GM19099 (cell line): Measurements from ENCODE around the gene ENPP3.

Experiments
- POLR2A ChIP-seq: IDR thresholded peaks from 3 replicates; pipeline ENCODE4 v1.6.1; 2011; ENCODE audit warnings: low read depth; ENCODE audit not compliant: insufficient read length; ENCODE audit errors: extremely low read depth

The ENPP3 gene

DNA sequence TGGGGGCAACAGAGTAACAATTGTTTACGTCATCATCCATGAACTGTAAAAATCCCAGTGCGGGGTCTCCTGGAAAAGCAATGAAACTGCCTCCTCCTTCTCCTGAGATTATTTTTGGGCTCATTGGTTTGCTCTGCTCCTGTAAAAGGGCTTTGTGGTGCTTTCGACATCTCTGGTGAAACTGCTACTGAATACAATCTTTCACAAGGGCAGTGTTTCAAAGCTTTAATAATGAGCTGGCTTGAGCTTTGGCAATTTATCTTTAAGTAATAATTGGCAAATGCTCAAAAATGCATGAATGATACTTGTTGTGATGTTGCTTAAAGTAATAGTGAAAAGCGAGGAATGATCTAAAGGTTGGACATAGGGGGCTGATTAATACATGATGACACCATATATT lies 127.2 kb downstream of the ENPP3 start:
- no peak for TF ChIP-seq POLR2A

DNA sequence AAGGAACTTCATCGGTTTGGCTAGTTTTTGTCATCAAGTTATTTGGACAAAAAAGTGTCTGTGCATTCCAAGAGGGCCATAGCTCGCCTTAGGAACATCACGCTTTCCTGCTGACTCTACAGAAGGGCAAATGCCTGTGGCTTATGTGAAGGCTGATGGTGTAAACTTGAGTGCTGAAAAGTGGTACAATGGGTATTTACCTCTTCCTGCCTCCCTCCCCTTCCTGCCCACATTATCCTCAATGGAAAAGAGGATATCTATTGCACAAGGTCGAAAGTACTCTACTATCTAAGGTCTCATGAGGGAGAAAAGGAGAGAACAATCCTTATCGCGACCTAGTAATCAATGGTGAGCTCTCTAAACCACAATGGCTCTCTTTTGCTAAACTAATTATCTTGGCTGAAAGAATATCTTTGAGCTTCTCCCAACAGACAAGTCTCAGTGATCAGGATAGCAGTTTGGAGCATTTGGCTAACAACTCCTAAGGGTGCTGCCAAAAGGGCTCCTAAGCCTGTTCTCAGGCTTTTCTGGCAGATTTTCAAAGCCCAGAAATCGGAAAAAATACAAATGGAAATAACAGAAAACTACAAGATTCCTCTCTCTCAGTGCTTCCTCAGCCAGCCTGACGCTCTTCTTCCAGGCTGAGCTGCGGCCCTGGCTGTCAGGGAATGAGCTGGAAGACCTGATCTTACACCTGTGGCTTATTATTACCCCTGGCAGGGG lies 128.1 kb downstream of the ENPP3 start:
- TF ChIP-seq POLR2A = no peak

DNA sequence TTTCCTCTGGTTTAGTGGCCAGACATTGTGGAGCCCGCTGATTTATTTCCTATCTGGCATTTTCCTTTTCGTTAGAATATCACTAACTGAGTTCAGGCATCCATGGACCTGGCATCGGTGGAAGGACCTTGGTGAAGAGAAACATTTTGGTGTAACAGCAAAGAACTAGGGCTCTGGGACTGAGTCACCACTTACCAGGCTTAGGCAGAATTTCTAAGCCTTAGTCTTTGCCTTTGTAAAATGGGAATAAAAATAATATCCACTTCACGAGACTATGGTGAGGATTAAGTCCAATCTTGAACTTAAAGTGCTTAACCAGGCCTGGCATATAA lies 128.7 kb downstream of the ENPP3 start:
- TF ChIP-seq POLR2A = no peak

DNA sequence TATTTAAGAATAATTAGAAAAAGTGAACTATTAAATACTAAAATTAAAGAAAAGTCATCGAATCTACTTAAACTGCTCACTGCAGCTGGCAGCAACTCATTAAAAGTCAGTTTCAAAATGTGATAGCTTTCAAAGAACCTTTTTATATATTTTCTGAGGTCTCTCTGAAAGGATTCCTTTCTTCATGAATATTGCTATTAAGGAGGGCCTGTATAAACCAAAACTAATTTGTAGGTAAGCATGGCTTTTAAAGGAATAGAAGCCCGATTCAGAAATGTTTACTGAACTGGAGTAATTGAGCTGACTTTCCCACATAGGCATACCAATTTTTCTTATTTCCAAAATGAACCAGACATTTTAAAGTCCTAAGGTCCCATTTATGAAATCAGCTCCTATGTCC lies 129.5 kb downstream of the ENPP3 start:
- TF ChIP-seq POLR2A = no peak

DNA sequence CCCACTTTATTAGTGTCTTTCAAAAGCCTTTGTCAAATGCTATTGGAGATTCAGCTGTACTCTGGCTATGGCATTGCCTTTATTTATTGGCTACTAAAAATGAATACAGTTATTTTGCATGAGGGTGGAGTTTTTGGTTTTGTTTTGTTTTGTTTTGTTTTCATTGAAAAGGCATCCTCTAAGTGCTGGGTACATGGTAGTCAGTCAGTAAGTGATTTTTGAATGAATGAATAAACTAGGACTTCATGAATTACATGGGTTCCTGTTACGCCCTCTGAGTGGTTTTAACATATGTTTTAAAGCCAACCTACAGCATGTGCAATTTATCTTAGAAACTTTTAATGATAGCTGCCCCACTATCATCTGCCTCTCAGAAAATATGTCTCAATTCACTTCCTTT lies 131.9 kb downstream of the ENPP3 start:
- no peak for TF ChIP-seq POLR2A

DNA sequence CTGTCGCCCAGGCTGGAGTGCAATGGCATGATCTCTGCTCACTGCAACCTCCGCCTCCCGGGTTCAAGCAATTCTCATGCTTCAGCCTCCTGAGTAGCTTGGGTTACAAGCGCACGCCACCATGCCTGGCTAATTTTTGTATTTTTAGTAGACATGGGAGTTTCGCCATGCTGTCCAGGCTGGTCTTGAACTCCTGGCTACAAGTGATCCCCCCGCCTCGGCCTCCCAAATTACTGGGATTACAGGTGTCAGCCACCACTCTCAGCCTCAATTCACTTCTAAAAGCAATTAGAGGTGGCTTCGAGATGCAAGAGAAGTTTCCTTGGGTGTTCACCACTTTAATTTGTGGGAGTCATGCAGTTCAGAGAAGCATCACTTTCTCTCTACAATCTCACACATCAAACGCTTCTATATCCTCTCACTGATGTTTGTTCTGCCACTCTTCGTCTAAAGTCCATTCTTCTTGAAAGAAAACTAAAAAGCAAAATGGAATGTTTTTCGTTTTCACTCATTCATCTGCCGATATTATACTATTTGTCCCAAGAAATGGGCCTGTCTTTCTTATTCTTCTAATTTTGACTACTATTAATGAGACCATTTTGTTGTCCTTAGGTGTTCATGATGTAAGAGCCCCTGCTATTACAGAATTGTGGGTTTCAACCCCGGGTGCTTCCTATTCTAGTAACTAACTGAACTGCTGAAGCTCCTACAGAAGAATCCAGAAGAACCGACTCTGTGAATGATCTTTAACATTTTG lies 132.5 kb downstream of the ENPP3 start:
- no peak for TF ChIP-seq POLR2A

DNA sequence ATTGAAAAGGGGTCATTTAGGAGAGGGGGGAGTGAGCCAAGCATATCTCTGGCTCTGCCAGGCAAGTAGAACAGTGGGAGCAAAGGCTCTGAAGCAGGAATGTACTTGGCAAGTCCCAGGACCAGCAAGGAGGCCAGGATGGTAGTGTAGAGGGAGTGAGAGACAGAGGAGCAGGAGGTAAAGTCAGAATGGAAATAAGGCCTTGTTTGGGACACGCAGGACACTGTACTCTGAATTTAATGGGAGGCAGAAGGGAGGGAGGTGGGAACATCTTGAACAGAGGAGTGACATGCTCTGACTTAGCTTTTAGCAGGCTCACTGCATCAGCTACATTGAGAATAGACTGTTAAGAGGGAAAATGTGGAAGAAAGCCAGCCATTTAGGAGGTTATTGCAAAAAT lies 133.7 kb downstream of the ENPP3 start:
- no peak for TF ChIP-seq POLR2A

DNA sequence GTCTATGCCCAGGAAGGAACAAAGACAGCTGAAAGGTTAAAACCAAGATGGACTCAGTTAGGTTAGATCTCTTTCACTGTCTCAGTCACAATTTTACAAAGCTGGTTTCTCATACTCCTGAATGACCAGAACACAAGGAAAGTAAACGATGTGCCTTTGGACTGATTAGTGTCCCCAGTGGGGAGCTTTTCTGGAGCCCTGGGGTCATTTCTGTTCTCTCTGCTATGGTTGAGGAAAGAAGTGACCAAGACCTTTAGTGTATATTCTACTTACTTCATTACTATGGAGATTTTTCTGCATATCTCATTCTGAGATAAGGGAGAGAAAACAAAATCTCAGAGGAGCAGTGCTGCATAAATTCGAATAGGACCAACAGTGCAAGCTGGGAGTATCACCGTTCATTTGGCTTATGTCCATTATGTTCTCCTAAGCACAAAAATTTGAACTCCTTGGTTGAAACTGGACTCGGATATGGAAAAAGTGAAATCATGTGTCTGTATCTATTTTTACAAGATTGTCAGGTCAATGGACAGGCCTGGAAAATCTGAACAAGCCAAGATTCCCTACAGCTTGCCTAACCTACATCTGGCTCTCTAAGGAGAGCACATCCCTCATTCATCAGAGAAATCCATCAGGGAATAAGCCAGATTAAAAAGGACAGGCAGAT lies 136.3 kb downstream of the ENPP3 start:
- TF ChIP-seq POLR2A = no peak

DNA sequence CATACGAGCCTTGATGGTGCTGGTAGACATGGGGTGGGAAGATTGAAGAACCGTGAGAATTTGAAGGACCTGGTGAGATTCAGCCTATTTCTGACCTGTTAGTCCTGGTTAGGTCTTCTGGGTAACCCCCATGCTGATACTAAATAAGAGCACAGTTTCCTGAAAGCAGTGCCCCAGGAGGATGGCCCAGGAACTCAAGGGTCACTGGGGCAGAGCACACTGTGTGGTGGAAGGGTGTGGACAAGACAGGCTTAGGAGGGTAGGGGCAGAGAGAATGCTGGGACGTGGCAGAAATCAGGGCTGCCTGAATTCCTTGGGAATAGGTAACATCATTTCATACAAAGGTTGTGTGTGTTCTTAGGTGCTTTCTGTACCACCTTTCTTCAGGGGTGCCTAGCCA lies 138.8 kb downstream of the ENPP3 start:
- TF ChIP-seq POLR2A = no peak

DNA sequence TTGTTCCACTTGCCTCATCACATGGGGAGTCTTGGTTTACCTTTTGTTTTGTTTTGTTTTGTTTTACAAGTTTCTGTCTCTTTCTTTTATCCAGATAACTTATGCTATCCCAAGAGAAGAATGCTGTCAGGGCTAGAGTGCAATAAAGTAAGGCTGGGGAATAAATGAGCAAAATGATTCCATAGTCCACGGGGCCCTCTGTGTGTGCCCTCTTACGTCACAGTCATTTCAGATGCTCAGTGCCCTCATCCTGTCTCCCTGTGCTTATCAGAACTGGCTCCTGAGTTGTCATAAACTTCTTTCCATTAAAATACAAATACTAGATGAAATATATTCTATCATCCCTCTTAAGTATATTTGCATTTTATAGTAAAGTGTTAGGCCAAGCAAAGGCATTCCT lies 139.9 kb downstream of the ENPP3 start:
- TF ChIP-seq POLR2A = no peak

DNA sequence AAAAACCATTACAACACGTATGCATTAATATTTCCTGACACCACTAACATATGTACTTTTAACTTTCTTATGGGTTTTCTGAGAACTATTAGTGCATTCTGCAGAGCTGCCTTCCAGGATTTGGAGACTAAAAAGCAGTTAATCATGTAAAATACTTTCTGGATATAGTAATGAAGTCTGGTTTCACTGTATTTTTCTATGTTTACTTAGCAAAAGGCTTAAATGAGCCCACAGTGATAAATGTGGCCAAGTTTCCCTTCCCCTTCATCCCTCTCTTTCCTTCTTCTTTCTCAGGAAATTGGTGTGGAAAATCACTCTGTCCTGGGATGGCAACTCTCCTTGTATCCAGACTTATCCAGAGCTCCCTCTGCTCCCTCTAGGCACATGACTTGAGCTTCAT lies 141.1 kb downstream of the ENPP3 start:
- TF ChIP-seq POLR2A = no peak

DNA sequence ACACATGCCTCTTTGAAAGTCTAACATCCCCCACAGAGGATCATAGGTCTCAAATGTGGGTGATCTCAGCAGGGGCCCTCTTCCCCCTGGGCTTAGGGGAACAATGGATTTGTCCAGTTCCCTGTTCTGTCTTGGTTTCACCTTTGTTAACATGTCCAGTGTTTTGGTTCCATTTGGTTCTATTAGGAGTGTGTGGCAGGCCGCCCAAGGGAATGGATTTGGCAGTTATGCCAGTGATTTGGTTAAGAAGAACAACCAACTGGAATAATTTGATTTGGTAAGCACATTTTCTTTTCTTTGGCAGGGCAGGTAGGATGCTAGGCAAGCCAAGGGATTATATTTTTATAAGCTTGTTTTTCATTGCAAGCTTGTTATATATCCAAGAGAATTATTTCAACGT lies 142.2 kb downstream of the ENPP3 start:
- no peak for TF ChIP-seq POLR2A

DNA sequence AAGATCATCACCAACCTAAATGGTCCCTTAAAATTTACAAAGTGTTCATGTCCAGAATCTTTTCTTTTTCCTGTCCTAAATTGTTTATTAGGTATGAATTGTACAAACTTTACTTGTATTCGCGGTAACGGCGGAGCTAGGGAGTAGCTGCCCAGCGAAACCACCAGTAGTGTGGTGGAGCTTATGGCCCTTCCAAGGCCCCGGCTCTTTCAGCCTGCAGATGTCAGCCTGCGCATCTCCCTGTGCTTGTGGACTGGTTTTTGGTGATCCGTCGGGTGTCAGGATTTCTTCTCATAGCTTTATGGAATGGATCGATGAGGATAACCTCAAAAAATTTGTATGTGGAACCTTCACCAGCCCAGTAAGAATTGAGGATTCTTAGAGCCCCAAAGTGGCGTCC lies 143.5 kb downstream of the ENPP3 start:
- TF ChIP-seq POLR2A = no peak

DNA sequence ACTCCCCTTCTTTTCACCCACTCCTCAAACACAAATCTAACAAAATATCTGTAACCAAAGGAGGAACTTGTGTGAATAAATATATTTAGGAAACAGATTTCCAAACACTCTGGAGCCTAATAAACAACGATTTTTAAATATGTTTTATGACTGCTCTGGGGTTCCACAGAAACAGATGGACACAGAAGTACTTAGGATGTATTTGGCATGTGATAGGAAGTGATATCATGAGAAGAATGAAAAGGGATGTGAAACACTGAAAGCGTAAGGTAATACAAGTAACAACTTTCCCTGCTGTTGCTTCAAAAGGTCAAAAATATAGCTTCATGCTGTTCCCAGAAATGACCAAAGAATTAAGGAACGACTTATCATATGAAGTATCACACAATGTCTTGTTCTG lies 144.6 kb downstream of the ENPP3 start:
- no peak for TF ChIP-seq POLR2A

DNA sequence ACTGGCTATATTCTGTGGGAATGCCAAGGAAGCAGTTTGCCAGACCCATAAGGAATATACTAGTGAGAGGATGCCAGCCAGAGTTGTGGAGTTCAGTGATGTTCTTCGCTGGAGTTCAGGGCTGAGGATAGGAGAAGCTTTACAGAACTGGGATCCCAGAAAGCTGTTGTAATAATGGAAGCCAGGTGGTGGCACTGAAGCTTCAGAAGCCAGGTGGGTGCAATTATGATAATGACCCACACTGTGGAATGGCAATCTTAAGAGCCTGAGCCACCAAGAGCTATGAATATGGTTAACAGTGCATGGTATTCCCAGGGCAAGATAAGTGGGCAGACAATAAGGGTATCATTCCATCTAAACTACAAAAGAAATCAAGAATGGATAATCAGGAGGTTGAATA lies 145.7 kb downstream of the ENPP3 start:
- TF ChIP-seq POLR2A = no peak

DNA sequence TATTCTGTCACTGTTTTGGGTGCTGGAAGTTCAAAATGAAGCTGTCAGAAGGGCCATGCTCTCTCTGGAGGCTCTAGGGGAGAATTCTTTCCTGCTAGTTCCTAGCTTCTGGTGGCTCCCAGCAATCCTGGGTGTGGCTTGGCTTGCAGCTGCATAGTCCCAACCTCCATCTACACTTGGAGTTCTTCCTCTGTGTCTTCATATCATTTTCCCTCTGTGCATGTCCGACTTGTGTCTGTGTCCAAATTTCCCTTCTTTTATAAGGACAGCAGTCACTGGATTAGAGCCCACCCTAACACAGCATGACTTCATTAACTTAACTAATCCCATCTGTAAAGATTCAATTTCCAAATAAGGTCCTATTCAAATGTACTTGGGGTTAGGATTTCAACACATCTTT lies 147.5 kb downstream of the ENPP3 start:
- TF ChIP-seq POLR2A = no peak
